ENCODE results near the gene EIF3F.

The EIF3F gene

GRCh38 chr11:8040261-8040920, 53.3 kb downstream of the EIF3F start:
- no peak for DNase-seq

GRCh38 chr11:8040921-8041285, 53.8 kb downstream of the EIF3F start:
- DNase-seq: no peak

GRCh38 chr11:8041576-8041975, 54.4 kb downstream of the EIF3F start:
- no peak for DNase-seq

GRCh38 chr11:8043756-8044155, 56.6 kb downstream of the EIF3F start:
- no peak for DNase-seq

GRCh38 chr11:8045839-8046238, 58.7 kb downstream of the EIF3F start:
- DNase-seq: no peak

GRCh38 chr11:8047382-8047781, 60.2 kb downstream of the EIF3F start:
- no peak for DNase-seq

GRCh38 chr11:8049084-8049483, 61.9 kb downstream of the EIF3F start:
- no peak for DNase-seq

Data from NCI-H2107 (cell line).